Stimulated activated CD8-positive, alpha-beta memory T cell treated with anti-CD3 and anti-CD28 coated beads, Interleukin-2, amount 100 ng/mL, for 1 hour (primary cell): ENCODE data around the gene ITGB4.

Experiments
- DNase-seq, 2 donors: peaks; one replicate each; pipeline ENCODE4 v3.0.0-alpha.2; 2020; ENCODE audit warnings: low read depth in 2 of 2

ITGB4 gene

GRCh38 chr17:75731716-75732498, 10.6 kb downstream of the ITGB4 start:
- no peak for DNase-seq

- no peak for DNase-seq
These were observed 12.2 kb downstream of the ITGB4 start for GRCh38 chr17:75733471-75733870.

- DNase-seq: no peak
These were observed 13.5 kb downstream of the ITGB4 start for GRCh38 chr17:75734674-75735294.

- DNase-seq: no peak
These were observed 15.0 kb downstream of the ITGB4 start for GRCh38 chr17:75736173-75736835.

GRCh38 chr17:75737133-75737962, 16.1 kb downstream of the ITGB4 start:
- no peak for DNase-seq

GRCh38 chr17:75738218-75738802, 17.1 kb downstream of the ITGB4 start:
- no peak for DNase-seq

- no peak for DNase-seq
These were observed 17.9 kb downstream of the ITGB4 start for GRCh38 chr17:75739174-75739573.

- DNase-seq: no peak
These were observed 18.5 kb downstream of the ITGB4 start for GRCh38 chr17:75739801-75740200.

GRCh38 chr17:75740215-75740614, 19.0 kb downstream of the ITGB4 start:
- DNase-seq: no peak

- DNase-seq: no peak
These were observed 19.4 kb downstream of the ITGB4 start for GRCh38 chr17:75740631-75741077.

- DNase-seq: no peak
These were observed 21.1 kb downstream of the ITGB4 start for GRCh38 chr17:75742337-75742736.

- DNase-seq: no peak
These were observed 22.5 kb downstream of the ITGB4 start for GRCh38 chr17:75743625-75744206.

- no peak for DNase-seq
These were observed 27.4 kb downstream of the ITGB4 start for GRCh38 chr17:75748706-75749105.

- peak; percentile 75 to 80 for DNase-seq
These were observed 28.5 kb downstream of the ITGB4 start for GRCh38 chr17:75749545-75750389.

GRCh38 chr17:75750661-75751423, 29.6 kb downstream of the ITGB4 start:
- no peak for DNase-seq

GRCh38 chr17:75751676-75752404, 30.6 kb downstream of the ITGB4 start:
- no peak for DNase-seq

- no peak for DNase-seq
These were observed 31.1 kb downstream of the ITGB4 start for GRCh38 chr17:75752405-75752709.

- no peak for DNase-seq
These were observed 31.7 kb downstream of the ITGB4 start for GRCh38 chr17:75752802-75753513.
